Measurements from ENCODE around the gene FHOD1. TPM values are rescaled to one million over a fixed set of nuclear protein-coding genes. Genes with fewer than 3 reads are reported as not detected.

FHOD1 gene
- total and polyA plus RNA-seq, 12 donors: 16.6 to 148 (median 45.5) TPM

GRCh38 chr16:67234180-67234597 is 13.1 kb downstream of the FHOD1 start:
- H3K27ac ChIP-seq: no peak overlapping the region
- peak in 1 of 7 donors; percentile 15 for DNase-seq
- peaks cover 0 to 90% of the 10 kb centered on the region in 2 donors for H3K36me3 ChIP-seq (replicated peaks in 1 of 2)
- TF ChIP-seq POLR2A (IDR thresholded peaks at IDR 0.05) (no peak), CTCF (IDR thresholded peaks at IDR 0.05) (no peak)
- no peak overlapping the region for H3K4me3 ChIP-seq
- H3K9me3 ChIP-seq (replicated peaks in 1 of 3): no peaks in the 10 kb centered on the region
- intact Hi-C loops (cut with DNase I): no loop called here
- no peaks in the 10 kb centered on the region for H3K27me3 ChIP-seq
- 90 to 98% (median 95%) methylated on average over 9 to 10 of the region's 10 CpGs; no CpG with 5 or more reads in 1 of the 4 donors for WGBS, 4 donors
- H3K4me1 ChIP-seq (replicated peaks in 1 of 2): no peaks in the 10 kb centered on the region

- Histone ChIP-seq H3K27me3 (no peaks in the 10 kb centered on the region), H3K27ac (no peak overlapping the region), H3K4me1 (replicated peaks in 1 of 2) (no peaks in the 10 kb centered on the region), H3K9me3 (replicated peaks in 1 of 3) (no peaks in the 10 kb centered on the region), H3K36me3 (replicated peaks in 1 of 2) (peaks cover 0 to 90% of the 10 kb centered on the region in 2 donors), H3K4me3 (no peak overlapping the region)
- 73 to 85% (median 80%) methylated on average over 6 to 7 of the region's 7 CpGs for WGBS, 4 donors
- DNase-seq: peak in 1 of 7 donors; percentile 19
- TF ChIP-seq CTCF (IDR thresholded peaks at IDR 0.05) (no peak), POLR2A (IDR thresholded peaks at IDR 0.05) (no peak)
- intact Hi-C loops (cut with DNase I): no loop called here
Observed at GRCh38 chr16:67233596-67233995, 13.7 kb downstream of the FHOD1 start.

- Histone ChIP-seq H3K9me3 (replicated peaks in 1 of 3) (no peaks in the 10 kb centered on the region), H3K4me3 (no peak overlapping the region), H3K27ac (no peak overlapping the region), H3K27me3 (no peaks in the 10 kb centered on the region), H3K36me3 (replicated peaks in 1 of 2) (peaks cover 0 to 70% of the 10 kb centered on the region in 2 donors), H3K4me1 (replicated peaks in 1 of 2) (peaks cover 10 to 12% of the 10 kb centered on the region in 2 donors)
- WGBS, 4 donors: 58 to 80% (median 70%) methylated on average over 6 to 12 of the region's 12 CpGs
- peak in 1 of 7 donors; percentile 16 for DNase-seq
- no peak for TF ChIP-seq CTCF (IDR thresholded peaks at IDR 0.05)
- intact Hi-C loops (cut with DNase I): no loop called here
Observed at GRCh38 chr16:67230809-67231660, 16.2 kb downstream of the FHOD1 start.

- intact Hi-C loops (cut with DNase I): no loop called here
- Histone ChIP-seq H3K27ac (no peak overlapping the region), H3K27me3 (no peaks in the 10 kb centered on the region), H3K4me3 (no peak overlapping the region), H3K4me1 (replicated peaks in 1 of 2) (peaks cover 12 to 17% of the 10 kb centered on the region in 2 donors), H3K36me3 (replicated peaks in 1 of 2) (peaks cover 0 to 61% of the 10 kb centered on the region in 2 donors), H3K9me3 (replicated peaks in 1 of 3) (no peaks in the 10 kb centered on the region)
- DNase-seq: peak in 1 of 7 donors; percentile 18
- 91 to 95% (median 91%) methylated on average over 8 to 32 of the region's 32 CpGs for WGBS, 4 donors
- TF ChIP-seq POLR2A (IDR thresholded peaks at IDR 0.05): no peak
- TF ChIP-seq CTCF (IDR thresholded peaks at IDR 0.05): no peak
Observed at GRCh38 chr16:67229906-67230808, 17.1 kb downstream of the FHOD1 start.
